Astrocyte (in vitro differentiated cells and primary cell): ENCODE measurements around the gene TSEN54. TPM values are rescaled to one million over a fixed set of nuclear protein-coding genes. Genes with fewer than 3 reads are reported as not detected.

ENCODE experiments used
- DNase-seq: peaks from one replicate; pipeline ENCODE4 v3.0.0-alpha.2; 2010; ENCODE audit warnings: low read depth
- FAIRE-seq: peaks from 2 replicates; lab custom pipeline; 2011; peaks lifted over from hg19 to GRCh38; lab: Jason Lieb, UNC
- H2AFZ ChIP-seq: 2 replicates; pipeline ENCODE4 v1.6.0; 2012; ENCODE audit warnings: low read depth, low read length, inconsistent platforms
- H3K27ac ChIP-seq: 2 replicates; pipeline ENCODE4 v1.5.1; 2011; ENCODE audit warnings: low read depth, low read length, inconsistent platforms
- H3K27me3 ChIP-seq: 2 replicates; pipeline ENCODE4 v1.6.0; 2011; ENCODE audit warnings: low read length, inconsistent platforms; ENCODE audit not compliant: insufficient read depth
- H3K36me3 ChIP-seq: 2 replicates; pipeline ENCODE4 v1.5.1; 2011; ENCODE audit warnings: low read length, inconsistent platforms; ENCODE audit not compliant: insufficient read depth
- H3K4me1 ChIP-seq: 2 replicates; pipeline ENCODE4 v1.5.1; 2011; ENCODE audit warnings: low read length, inconsistent platforms; ENCODE audit not compliant: insufficient read depth
- H3K4me2 ChIP-seq: 2 replicates; pipeline ENCODE4 v1.6.0; 2012; ENCODE audit warnings: low read length, inconsistent platforms
- H3K4me3 ChIP-seq: 2 replicates; pipeline ENCODE4 v1.5.1; 2011; ENCODE audit warnings: low read depth, mild to moderate bottlenecking, low read length, inconsistent platforms; ENCODE audit not compliant: insufficient read depth
- H3K79me2 ChIP-seq: 2 replicates; pipeline ENCODE4 v1.6.0; 2012; ENCODE audit warnings: mild to moderate bottlenecking, low read length, inconsistent platforms; ENCODE audit not compliant: insufficient read depth
- H3K9ac ChIP-seq: 2 replicates; pipeline ENCODE4 v1.6.0; 2012; ENCODE audit warnings: mild to moderate bottlenecking, low read length, inconsistent platforms
- H3K9me3 ChIP-seq: 2 replicates; pipeline ENCODE4 v1.5.1; 2012; ENCODE audit warnings: low read depth, mild to moderate bottlenecking, low read length, inconsistent platforms; ENCODE audit not compliant: insufficient read depth
- H4K20me1 ChIP-seq: 2 replicates; pipeline ENCODE4 v1.6.0; 2012; ENCODE audit warnings: low read length, inconsistent platforms; ENCODE audit not compliant: insufficient read depth
- H3K27ac Mint-ChIP-seq: one replicate; pipeline ENCODE4 v1.8.0; 2021; ENCODE audit warnings: mild to moderate bottlenecking, mixed read lengths; ENCODE audit not compliant: unreplicated experiment
- H3K27me3 Mint-ChIP-seq: one replicate; pipeline ENCODE4 v1.8.0; 2021; ENCODE audit warnings: low read depth, mixed read lengths; ENCODE audit not compliant: unreplicated experiment
- H3K36me3 Mint-ChIP-seq: one replicate; pipeline ENCODE4 v1.8.0; 2021; ENCODE audit warnings: low read depth, mixed read lengths; ENCODE audit not compliant: unreplicated experiment
- H3K4me1 Mint-ChIP-seq: one replicate; pipeline ENCODE4 v1.8.0; 2021; ENCODE audit warnings: low read depth, mixed read lengths; ENCODE audit not compliant: unreplicated experiment
- H3K4me3 Mint-ChIP-seq: one replicate; pipeline ENCODE4 v1.8.0; 2021; ENCODE audit warnings: mild to moderate bottlenecking, moderate library complexity, mixed read lengths; ENCODE audit not compliant: unreplicated experiment
- H3K9me3 Mint-ChIP-seq: one replicate; pipeline ENCODE4 v1.8.0; 2021; ENCODE audit warnings: mild to moderate bottlenecking, mixed read lengths; ENCODE audit not compliant: unreplicated experiment
- EZH2 ChIP-seq: IDR thresholded peaks from 2 replicates; pipeline ENCODE4 v1.6.1; 2012; ENCODE audit warnings: mild to moderate bottlenecking, low read length, inconsistent platforms; ENCODE audit not compliant: insufficient read depth
- total RNA-seq: library from RNA; stranded (reverse); gene quantifications from 2 replicates; pipeline ENCODE4 v1.2.1, GENCODE V29; 2021
- TF ChIP-seq, protein P1 (sequence below): IDR thresholded peaks from 2 replicates; pipeline ENCODE4 v1.5.1; 2011; ENCODE audit warnings: low read depth, mild to moderate bottlenecking, inconsistent platforms, low read length, moderate library complexity; ENCODE audit not compliant: insufficient read depth

The TSEN54 gene
- total RNA-seq, 1 donor from 2014 or later: 16.5 TPM

DNA sequence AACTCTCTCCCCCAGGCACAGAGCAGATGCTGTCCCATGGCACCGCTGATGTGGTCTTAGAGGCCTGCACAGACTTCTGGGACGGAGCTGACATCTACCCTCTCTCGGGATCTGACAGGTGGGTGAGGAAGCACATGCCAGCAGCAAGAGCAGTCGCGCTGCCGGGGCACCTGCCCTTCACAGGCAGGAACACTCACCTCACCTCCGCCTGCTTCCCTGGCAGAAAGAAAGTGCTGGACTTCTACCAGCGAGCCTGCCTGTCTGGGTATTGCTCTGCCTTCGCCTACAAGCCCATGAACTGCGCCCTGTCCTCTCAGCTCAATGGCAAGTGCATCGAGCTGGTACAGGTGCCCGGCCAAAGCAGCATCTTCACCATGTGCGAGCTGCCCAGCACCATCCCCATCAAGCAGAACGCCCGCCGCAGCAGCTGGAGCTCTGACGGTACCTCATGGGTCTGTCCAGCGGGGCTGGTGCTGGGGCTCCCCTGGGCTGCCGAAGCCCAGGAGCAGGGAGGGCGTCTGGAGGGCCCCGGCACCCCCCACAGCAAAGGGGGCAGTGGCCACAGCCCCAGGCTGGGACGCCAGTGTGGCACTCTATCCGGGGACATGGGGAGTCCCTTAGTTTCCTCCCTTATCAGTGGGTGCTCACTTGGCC lies 22.7 kb upstream of the TSEN54 start:
- Mint-ChIP-seq H3K4me1 (no peaks in the 10 kb centered on the region), H3K27ac (no peak overlapping the region), H3K9me3 (peaks cover 2% of the 10 kb centered on the region), H3K4me3 (no peak overlapping the region), H3K27me3 (no peaks in the 10 kb centered on the region), H3K36me3 (peaks cover 13% of the 10 kb centered on the region)
- FAIRE-seq: no peak
- H3K4me3 ChIP-seq: no peak overlapping the region
- H3K27me3 ChIP-seq: no peaks in the 10 kb centered on the region
- TF ChIP-seq EZH2: no peak
- TF ChIP-seq, protein P1, sequence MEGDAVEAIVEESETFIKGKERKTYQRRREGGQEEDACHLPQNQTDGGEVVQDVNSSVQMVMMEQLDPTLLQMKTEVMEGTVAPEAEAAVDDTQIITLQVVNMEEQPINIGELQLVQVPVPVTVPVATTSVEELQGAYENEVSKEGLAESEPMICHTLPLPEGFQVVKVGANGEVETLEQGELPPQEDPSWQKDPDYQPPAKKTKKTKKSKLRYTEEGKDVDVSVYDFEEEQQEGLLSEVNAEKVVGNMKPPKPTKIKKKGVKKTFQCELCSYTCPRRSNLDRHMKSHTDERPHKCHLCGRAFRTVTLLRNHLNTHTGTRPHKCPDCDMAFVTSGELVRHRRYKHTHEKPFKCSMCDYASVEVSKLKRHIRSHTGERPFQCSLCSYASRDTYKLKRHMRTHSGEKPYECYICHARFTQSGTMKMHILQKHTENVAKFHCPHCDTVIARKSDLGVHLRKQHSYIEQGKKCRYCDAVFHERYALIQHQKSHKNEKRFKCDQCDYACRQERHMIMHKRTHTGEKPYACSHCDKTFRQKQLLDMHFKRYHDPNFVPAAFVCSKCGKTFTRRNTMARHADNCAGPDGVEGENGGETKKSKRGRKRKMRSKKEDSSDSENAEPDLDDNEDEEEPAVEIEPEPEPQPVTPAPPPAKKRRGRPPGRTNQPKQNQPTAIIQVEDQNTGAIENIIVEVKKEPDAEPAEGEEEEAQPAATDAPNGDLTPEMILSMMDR: no peak
- no peaks in the 10 kb centered on the region for H3K4me1 ChIP-seq
- peaks cover 2% of the 10 kb centered on the region for H3K36me3 ChIP-seq
- no peaks in the 10 kb centered on the region for H3K79me2 ChIP-seq
- no peak overlapping the region for H2AFZ ChIP-seq
- DNase-seq: no peak
- H3K27ac ChIP-seq: no peak overlapping the region
- no peaks in the 10 kb centered on the region for H4K20me1 ChIP-seq
- no peak overlapping the region for H3K9ac ChIP-seq
- no peak overlapping the region for H3K4me2 ChIP-seq
- no peaks in the 10 kb centered on the region for H3K9me3 ChIP-seq

DNA sequence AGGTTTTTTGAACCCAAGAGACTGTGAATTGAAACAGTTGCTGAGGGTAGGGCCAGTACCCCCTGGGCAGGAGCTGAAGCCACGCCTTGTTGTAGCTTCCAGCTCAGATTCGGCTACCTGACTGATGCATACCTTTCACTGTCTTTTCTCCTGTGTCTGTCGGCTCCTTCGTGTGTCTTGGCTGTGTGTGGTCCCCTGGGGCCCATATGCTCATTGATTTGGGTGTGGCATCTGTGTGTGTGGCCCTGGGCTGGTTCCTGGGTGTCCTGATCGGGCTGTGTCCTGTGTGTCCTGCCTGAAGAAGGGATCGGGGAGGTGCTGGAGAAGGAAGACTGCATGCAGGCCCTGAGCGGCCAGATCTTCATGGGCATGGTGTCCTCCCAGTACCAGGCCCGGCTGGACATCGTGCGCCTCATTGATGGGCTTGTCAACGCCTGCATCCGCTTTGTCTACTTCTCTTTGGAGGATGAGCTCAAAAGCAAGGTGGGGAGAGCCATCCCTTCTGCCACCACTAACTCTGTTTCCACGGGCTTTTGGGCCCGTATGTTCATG lies 21.9 kb upstream of the TSEN54 start:
- no peak overlapping the region for H3K9ac ChIP-seq
- FAIRE-seq (no peak), DNase-seq (no peak)
- H3K4me1 Mint-ChIP-seq: no peaks in the 10 kb centered on the region
- no peaks in the 10 kb centered on the region for H3K79me2 ChIP-seq
- no peak overlapping the region for H3K4me3 Mint-ChIP-seq
- H3K4me3 ChIP-seq: no peak overlapping the region
- H4K20me1 ChIP-seq: no peaks in the 10 kb centered on the region
- H3K4me2 ChIP-seq: no peak overlapping the region
- peaks cover 2% of the 10 kb centered on the region for H3K36me3 ChIP-seq
- no peaks in the 10 kb centered on the region for H3K4me1 ChIP-seq
- TF ChIP-seq, protein P1: no peak
- TF ChIP-seq EZH2: no peak
- H3K36me3 Mint-ChIP-seq: peaks cover 13% of the 10 kb centered on the region
- no peaks in the 10 kb centered on the region for H3K9me3 ChIP-seq
- H3K9me3 Mint-ChIP-seq: peaks cover 2% of the 10 kb centered on the region
- no peak overlapping the region for H2AFZ ChIP-seq
- no peaks in the 10 kb centered on the region for H3K27me3 Mint-ChIP-seq
- H3K27ac Mint-ChIP-seq: no peak overlapping the region
- no peak overlapping the region for H3K27ac ChIP-seq
- no peaks in the 10 kb centered on the region for H3K27me3 ChIP-seq

- H3K4me3 ChIP-seq: no peak overlapping the region
- Mint-ChIP-seq H3K4me3 (no peak overlapping the region), H3K9me3 (no peaks in the 10 kb centered on the region), H3K36me3 (peaks cover 13% of the 10 kb centered on the region), H3K27me3 (no peaks in the 10 kb centered on the region), H3K27ac (no peak overlapping the region), H3K4me1 (no peaks in the 10 kb centered on the region)
- no peaks in the 10 kb centered on the region for H3K27me3 ChIP-seq
- FAIRE-seq (no peak), DNase-seq (no peak)
- TF ChIP-seq EZH2: no peak
- TF ChIP-seq, protein P1: no peak
- H3K4me1 ChIP-seq: no peaks in the 10 kb centered on the region
- H2AFZ ChIP-seq: no peak overlapping the region
- no peaks in the 10 kb centered on the region for H4K20me1 ChIP-seq
- no peak overlapping the region for H3K27ac ChIP-seq
- H3K9ac ChIP-seq: no peak overlapping the region
- no peaks in the 10 kb centered on the region for H3K79me2 ChIP-seq
- peaks cover 2% of the 10 kb centered on the region for H3K36me3 ChIP-seq
- no peaks in the 10 kb centered on the region for H3K9me3 ChIP-seq
- H3K4me2 ChIP-seq: no peak overlapping the region
Measured at GRCh38 chr17:75496005-75496404, 20.3 kb upstream of the TSEN54 start.
